ENCODE data around the gene FAM168A. TPM values are rescaled to one million over a fixed set of nuclear protein-coding genes. Genes with fewer than 3 reads are reported as not detected.
A peak's percentile ranks its signal among the peaks of the same experiment; 100 is the strongest.

The FAM168A gene
- total RNA-seq, 2 donors from 2014 or later: 8.9 to 14.0 TPM

DNA sequence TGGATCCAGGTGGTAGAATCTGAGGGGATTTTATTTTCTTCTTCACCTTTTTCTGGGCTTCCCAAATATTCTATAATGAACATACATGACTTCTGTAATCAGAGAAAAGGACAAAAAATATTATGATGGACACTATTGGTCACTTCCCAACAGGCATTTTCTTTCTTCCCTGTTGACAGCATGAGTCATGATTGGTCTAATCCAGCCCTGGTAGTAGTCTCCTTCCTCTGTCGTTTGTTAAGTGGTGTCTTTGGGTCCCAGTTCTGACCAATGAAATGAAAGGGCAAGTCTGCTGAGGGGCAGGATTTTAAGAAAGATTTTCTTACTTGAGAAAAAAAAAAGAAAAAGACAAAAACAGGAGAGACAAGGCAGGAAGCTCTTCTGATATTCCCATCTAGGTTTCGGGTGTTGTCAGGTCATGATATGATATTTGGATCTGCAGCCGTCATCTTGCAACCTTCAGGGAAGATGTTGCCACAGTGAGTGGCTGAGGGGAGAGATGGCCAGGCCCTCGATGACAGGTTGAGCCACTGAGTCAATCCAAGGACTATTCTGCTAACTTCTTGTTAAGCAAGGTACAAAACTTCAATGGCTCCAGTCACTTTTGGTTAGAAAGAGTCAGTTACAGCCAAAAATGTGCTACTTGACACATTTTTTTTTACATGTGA lies 25.1 kb upstream of the FAM168A start:
- Histone ChIP-seq H3K27ac (peak overlapping the region in 1 of 4 donors; percentile 53), H3K4me3 (no peak overlapping the region), H3K4me1 (peaks cover 4% of the 10 kb centered on the region), H3K27me3 (no peaks in the 10 kb centered on the region), H3K36me3 (replicated peaks in 1 of 2; ENCODE audit: insufficient read depth in 1 of 2, low read depth in 2 of 2) (no peaks in the 10 kb centered on the region), H3K9me3 (no peaks in the 10 kb centered on the region)
- ATAC-seq (no peak), DNase-seq (no peak)
- TF ChIP-seq POLR2A (IDR thresholded peaks at IDR 0.05) (no peak), CTCF (IDR thresholded peaks at IDR 0.05) (no peak)
- 50 to 52% methylated on average over 4 of the region's 4 CpGs for WGBS, 2 donors
- intact Hi-C loops (cut with DNase I): no loop called here

GRCh38 chr11:73614591-73614990 lies 16.7 kb upstream of the FAM168A start:
- Histone ChIP-seq H3K27ac (no peak overlapping the region), H3K4me3 (no peak overlapping the region), H3K9me3 (no peaks in the 10 kb centered on the region), H3K27me3 (no peaks in the 10 kb centered on the region), H3K36me3 (replicated peaks in 1 of 2; ENCODE audit: insufficient read depth in 1 of 2, low read depth in 2 of 2) (no peaks in the 10 kb centered on the region), H3K4me1 (no peaks in the 10 kb centered on the region)
- no peak for TF ChIP-seq CTCF (IDR thresholded peaks at IDR 0.05)
- no peak for TF ChIP-seq POLR2A (IDR thresholded peaks at IDR 0.05)
- ATAC-seq (no peak), DNase-seq (no peak)
- intact Hi-C loops (cut with DNase I): no loop called here

GRCh38 chr11:73612601-73613140 lies 14.8 kb upstream of the FAM168A start:
- intact Hi-C loops (cut with DNase I): no loop called here
- no peak for ATAC-seq

DNA sequence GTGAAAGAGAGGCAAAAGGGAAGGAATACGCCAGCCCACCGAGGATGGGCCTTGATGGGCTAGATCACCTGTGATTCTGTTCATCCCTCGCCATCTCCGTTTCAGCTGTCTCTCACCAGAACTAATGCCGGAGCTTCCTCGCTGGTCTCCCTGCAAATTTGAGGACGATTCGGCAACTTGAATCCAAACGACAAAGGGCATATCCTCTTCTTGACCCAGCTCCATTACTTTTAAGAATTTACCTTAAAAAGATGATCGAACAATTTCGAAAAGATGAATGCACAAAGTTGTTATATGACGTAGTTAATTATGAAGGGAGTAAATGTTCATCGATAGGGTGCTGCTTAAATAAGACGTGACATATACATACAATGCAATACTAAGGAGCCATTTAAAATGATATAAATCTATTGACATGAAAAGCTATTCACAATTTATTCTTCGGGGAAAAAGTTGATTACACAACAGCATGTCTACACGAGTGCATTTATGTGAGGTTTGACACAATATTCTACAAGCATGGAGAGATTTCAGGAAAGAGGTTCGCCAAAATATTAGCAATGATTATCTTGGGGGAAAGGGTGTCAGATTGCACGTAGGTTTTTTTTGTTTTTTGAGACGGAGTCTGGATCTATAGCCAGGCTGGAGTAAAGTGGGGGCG lies 937 bp upstream of the FAM168A start:
- intact Hi-C loops (cut with DNase I): no loop called here

More at GRCh38 chr11:73612601-73613140, 14.8 kb upstream of the FAM168A start:
- TF ChIP-seq POLR2A (IDR thresholded peaks at IDR 0.05) (no peak), CTCF (IDR thresholded peaks at IDR 0.05) (no peak)
- DNase-seq: no peak
- Histone ChIP-seq H3K36me3 (replicated peaks in 1 of 2; ENCODE audit: insufficient read depth in 1 of 2, low read depth in 2 of 2) (no peaks in the 10 kb centered on the region), H3K4me1 (no peaks in the 10 kb centered on the region), H3K9me3 (no peaks in the 10 kb centered on the region), H3K4me3 (no peak overlapping the region), H3K27me3 (no peaks in the 10 kb centered on the region), H3K27ac (no peak overlapping the region)
- WGBS, 2 donors: 81 to 86% methylated on average over 5 of the region's 5 CpGs

More for the DNA sequence above, 937 bp upstream of the FAM168A start:
- Histone ChIP-seq H3K4me1 (peaks cover 14% of the 10 kb centered on the region), H3K4me3 (peak overlapping the region; percentile 85 to 95), H3K27ac (peak overlapping the region; percentile 70 to 85 (median 78)), H3K36me3 (replicated peaks in 1 of 2; ENCODE audit: insufficient read depth in 1 of 2, low read depth in 2 of 2) (no peaks in the 10 kb centered on the region), H3K9me3 (no peaks in the 10 kb centered on the region), H3K27me3 (no peaks in the 10 kb centered on the region)
- no peak for ATAC-seq
- 17% methylated on average over 20 of the region's 20 CpGs for WGBS, 2 donors
- TF ChIP-seq CTCF (IDR thresholded peaks at IDR 0.05) (no peak), POLR2A (IDR thresholded peaks at IDR 0.05) (no peak)
- DNase-seq: no peak
